OCI-LY1 (cell line): ENCODE results near the gene APLP2.

ENCODE experiments used
- EZH2 ChIP-seq: fragments of 200-600 bp; sonication (generic), shearing (Covaris generic); IDR thresholded peaks from 2 replicates; pipeline ENCODE4 v1.8.0; 2017; ENCODE audit warnings: borderline replicate concordance, mixed run types, mild to moderate bottlenecking, antibody characterized with exemption, low read length, moderate library complexity, mixed read lengths
- TF ChIP-seq, protein P1 (sequence below): fragments of 200-600 bp; sonication (generic), shearing (Covaris generic); IDR thresholded peaks from 2 replicates; pipeline ENCODE4 v1.5.1; 2017; ENCODE audit warnings: mild to moderate bottlenecking, antibody characterized with exemption, low read length, moderate library complexity, mixed read lengths

DNA sequence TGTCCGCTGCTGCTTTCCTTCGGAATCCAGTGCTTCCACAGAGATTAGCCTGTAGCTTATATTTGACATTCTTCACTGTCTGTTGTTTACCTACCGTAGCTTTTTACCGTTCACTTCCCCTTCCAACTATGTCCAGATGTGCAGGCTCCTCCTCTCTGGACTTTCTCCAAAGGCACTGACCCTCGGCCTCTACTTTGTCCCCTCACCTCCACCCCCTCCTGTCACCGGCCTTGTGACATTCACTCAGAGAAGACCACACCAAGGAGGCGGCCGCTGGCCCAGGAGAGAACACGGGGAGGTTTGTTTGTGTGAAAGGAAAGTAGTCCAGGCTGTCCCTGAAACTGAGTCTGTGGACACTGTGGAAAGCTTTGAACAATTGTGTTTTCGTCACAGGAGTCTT lies 74.4 kb downstream of the APLP2 start:
- TF ChIP-seq, protein P1, sequence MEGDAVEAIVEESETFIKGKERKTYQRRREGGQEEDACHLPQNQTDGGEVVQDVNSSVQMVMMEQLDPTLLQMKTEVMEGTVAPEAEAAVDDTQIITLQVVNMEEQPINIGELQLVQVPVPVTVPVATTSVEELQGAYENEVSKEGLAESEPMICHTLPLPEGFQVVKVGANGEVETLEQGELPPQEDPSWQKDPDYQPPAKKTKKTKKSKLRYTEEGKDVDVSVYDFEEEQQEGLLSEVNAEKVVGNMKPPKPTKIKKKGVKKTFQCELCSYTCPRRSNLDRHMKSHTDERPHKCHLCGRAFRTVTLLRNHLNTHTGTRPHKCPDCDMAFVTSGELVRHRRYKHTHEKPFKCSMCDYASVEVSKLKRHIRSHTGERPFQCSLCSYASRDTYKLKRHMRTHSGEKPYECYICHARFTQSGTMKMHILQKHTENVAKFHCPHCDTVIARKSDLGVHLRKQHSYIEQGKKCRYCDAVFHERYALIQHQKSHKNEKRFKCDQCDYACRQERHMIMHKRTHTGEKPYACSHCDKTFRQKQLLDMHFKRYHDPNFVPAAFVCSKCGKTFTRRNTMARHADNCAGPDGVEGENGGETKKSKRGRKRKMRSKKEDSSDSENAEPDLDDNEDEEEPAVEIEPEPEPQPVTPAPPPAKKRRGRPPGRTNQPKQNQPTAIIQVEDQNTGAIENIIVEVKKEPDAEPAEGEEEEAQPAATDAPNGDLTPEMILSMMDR = no peak
- no peak for TF ChIP-seq EZH2
